Heart left ventricle (tissue), 16 donors: ENCODE measurements around the gene RPS3. TPM values are rescaled to one million over a fixed set of nuclear protein-coding genes. Genes with fewer than 3 reads are reported as not detected.

ENCODE experiments used
- ATAC-seq, 4 donors: fragments of 200-7000 bp; cut with Tn5 transposase; one replicate each; pipeline ENCODE4 v1.9.1; 2020 to 2022; ENCODE audit warnings: moderate library complexity in 4 of 4, mild to moderate bottlenecking in 3 of 4, moderate number of reproducible peaks in 1 of 4
- DNase-seq, 5 donors: peaks; one replicate each; pipeline ENCODE4 v3.0.0-alpha.2; 2020
- H3K27ac ChIP-seq, 12 donors: fragments of 200-600 bp; sonication (generic) in 4 of 12; one replicate each; pipeline versions ENCODE4 v1.5.0 to v1.8.0; 2016 to 2022; ENCODE audit warnings: mild to moderate bottlenecking in 2 of 12
- H3K27me3 ChIP-seq, 9 donors: fragments of 200-600 bp; sonication (generic) in 2 of 9; one replicate each; pipeline versions ENCODE4 v1.5.1 to v1.8.0; 2016 to 2022; ENCODE audit warnings: mild to moderate bottlenecking in 3 of 9
- H3K36me3 ChIP-seq, 9 donors: fragments of 200-600 bp; sonication (generic) in 2 of 9; one replicate each; pipeline versions ENCODE4 v1.5.0 to v1.8.0; 2018 to 2022; ENCODE audit warnings: mild to moderate bottlenecking in 2 of 9
- H3K4me1 ChIP-seq, 12 donors: fragments of 200-600 bp; sonication (generic) in 4 of 12; one replicate each; pipeline versions ENCODE4 v1.5.0 to v1.8.0; 2016 to 2022; ENCODE audit warnings: mild to moderate bottlenecking in 3 of 12
- H3K4me3 ChIP-seq, 12 donors: fragments of 200-600 bp; sonication (generic) in 4 of 12; one replicate each; pipeline versions ENCODE4 v1.5.0 to v1.8.0; 2017 to 2022; ENCODE audit warnings: mild to moderate bottlenecking in 9 of 12, moderate library complexity in 4 of 12
- H3K9me3 ChIP-seq, 12 donors: fragments of 200-600 bp; sonication (generic) in 4 of 12; one replicate each; pipeline versions ENCODE4 v1.5.0 to v1.8.0; 2016 to 2022; ENCODE audit warnings: mild to moderate bottlenecking in 1 of 12
- CTCF ChIP-seq, 12 donors: fragments of 200-600 bp; sonication (generic) in 4 of 12; IDR thresholded peaks; one replicate each; pipeline versions ENCODE4 v1.5.0 to v1.8.0; 2018 to 2022; ENCODE audit warnings: antibody characterized with exemption in 12 of 12, mild to moderate bottlenecking in 5 of 12
- POLR2A ChIP-seq, 2 donors: fragments of 450-650 bp; IDR thresholded peaks; one replicate each; pipeline ENCODE4 v1.6.1; 2017; ENCODE audit warnings: antibody characterized with exemption in 2 of 2, mild to moderate bottlenecking in 2 of 2, moderate library complexity in 2 of 2
- WGBS, 4 donors: extraction: QIAGEN DNeasy Blood & Tissue Kit in 2 of 4; methylation state at CpG; one replicate each; pipeline versions ENCODE4 v1.1.5 to v1.1.7; 2013 to 2018; 5-methylcytosine and 5-hydroxymethylcytosine counted together
- intact Hi-C, 10 donors: fragments of 100-400 bp; cut with DNase I; formaldehyde crosslinking; loops; one replicate each; pipeline versions ENCODE4 v1.11.1 to v1.14.2; 2022
- polyA plus RNA-seq, 2 donors: library from polyadenylated mRNA; stranded (reverse); fragments of 200-250 nt; gene quantifications; one replicate each; pipeline ENCODE4 v1.2.3, GENCODE V29; 2013
- total RNA-seq, 9 donors: library from RNA; depleted of rRNA in 2 of 9; stranded (reverse); fragments of >200 nt in 2 of 9; fragmentation: NEBNext Ultra II Directional in 3 of 9; extraction: Animal tissue kit (Norgen Biotek cat#: 25700) in 3 of 9; gene quantifications; one replicate each; pipeline versions ENCODE4 v1.1.0 to v1.2.4, GENCODE V29; 2016 to 2023
- donor health status: ischemic (EF 13 %, LVEDD 7.1; RV severe dilation, severe dysfunction).
- donor health status: healthy with polysubstance abuse.
- donor health status: DM: no; HTN: yes; CAD: no.
- donor health status: DM: no; HTN: no; CAD: no.
- donor health status: ischemic (EF 25% LVEDD 6.9; RV normal size, moderate dysfunction).
- donor health status: ischemic (EF 25% LVEDD 5.7; RV mildly dilated, moderate dysfunction).
- donor health status: healthy.
- donor health status: DM: yes; HTN: yes; CAD: no.
- donor health status: ischemic (EF 35%, LVEDD 5.7; RV mildly dilated, moderate dysfunction).
- donor health status: nonischemic (EF 11% LVEDD 7.7; RV severe dilation, severe dysfunction).
- donor health status: DM: yes; HTN: yes; CAD: no.
- donor health status: PGD.
- donor health status: ischemic (EF 29% LVEDD 5.4; RV normal size, mild dysfunction).
- donor health status: nonischemic (EF 23%, LVEDD 6.1; RV moderate dilation, normal function).

The RPS3 gene
- total and polyA plus RNA-seq, 11 donors, result 434 to 2,100 (median 990) TPM

- intact Hi-C loops, result no loop called here
Measured at GRCh38 chr11:75350743-75351540, 48.4 kb upstream of the RPS3 start.

GRCh38 chr11:75351541-75351790 is 47.9 kb upstream of the RPS3 start, which contains the start of gene ARRB1:
ARRB1 (minus strand) TSS chr11:75351661; CDS start chr11:75351607, 54 bp downstream.
- peak within 1 kb of the TSS; percentile 84 to 97 (median 92) for H3K27ac ChIP-seq
- no peaks in the 10 kb centered on the region for H3K27me3 ChIP-seq
- peak within 1 kb of the TSS; percentile 50 to 99 (median 78) for H3K4me3 ChIP-seq
- 0% methylated on average over 1 to 38 of the region's 38 CpGs for WGBS, 4 donors
- peaks cover 19 to 62% (median 51%) of the 10 kb centered on the region in 12 donors for H3K4me1 ChIP-seq
- intact Hi-C loops, result no loop called here
- peak in 2 of 12 donors; percentile 20 to 26 for TF ChIP-seq CTCF (IDR thresholded peaks at IDR 0.05)
- TF ChIP-seq POLR2A (IDR thresholded peaks at IDR 0.05), result no peak
- DNase-seq, result no peak
- H3K36me3 ChIP-seq, result no peaks in the 10 kb centered on the region
- H3K9me3 ChIP-seq, result no peaks in the 10 kb centered on the region
- peak; percentile 6 to 75 (median 60) for ATAC-seq

More at GRCh38 chr11:75350743-75351540, 48.4 kb upstream of the RPS3 start:
- peak; percentile 47 to 81 (median 63) for DNase-seq
- WGBS, 4 donors, result 8 to 16% (median 13%) methylated on average over 19 to 47 of the region's 47 CpGs
- H3K4me1 ChIP-seq, result peaks cover 19 to 68% (median 53%) of the 10 kb centered on the region in 12 donors
- peak in 1 of 12 donors; percentile 4 for TF ChIP-seq CTCF (IDR thresholded peaks at IDR 0.05)
- no peak for TF ChIP-seq POLR2A (IDR thresholded peaks at IDR 0.05)
- no peaks in the 10 kb centered on the region for H3K36me3 ChIP-seq
- no peaks in the 10 kb centered on the region for H3K9me3 ChIP-seq
- no peaks in the 10 kb centered on the region for H3K27me3 ChIP-seq
- peak; percentile 6 to 28 (median 25) for ATAC-seq
- H3K27ac ChIP-seq, result peak overlapping the region; percentile 84 to 97 (median 92)
- peak overlapping the region; percentile 50 to 99 (median 78) for H3K4me3 ChIP-seq

GRCh38 chr11:75351791-75352587 is 47.3 kb upstream of the RPS3 start:
- Histone ChIP-seq H3K27me3 (no peaks in the 10 kb centered on the region), H3K4me1 (peaks cover 19 to 57% (median 46%) of the 10 kb centered on the region in 12 donors), H3K4me3 (peak overlapping the region; percentile 50 to 99 (median 78)), H3K36me3 (no peaks in the 10 kb centered on the region), H3K27ac (peak overlapping the region; percentile 20 to 97 (median 92)), H3K9me3 (no peaks in the 10 kb centered on the region)
- TF ChIP-seq CTCF (IDR thresholded peaks at IDR 0.05), result peak in 2 of 12 donors; percentile 18 to 19
- peak in 1 of 2 donors; percentile 9 for TF ChIP-seq POLR2A (IDR thresholded peaks at IDR 0.05)
- peak; percentile 71 to 89 (median 79) for DNase-seq
- intact Hi-C loops, result no loop called here
- ATAC-seq, result peak; percentile 20 to 63 (median 51)
- WGBS, 4 donors, result 0 to 1% (median 0%) methylated on average over 39 to 64 of the region's 64 CpGs
